Stimulated activated memory B cell treated with anti-CD40 and anti-IgM and Interleukin-4, amounts not matched to agents 10 μg/mL and 1 μg/mL and 100 μg/mL, for 72 hours (primary cell): ENCODE results near the gene FAM168B.
"Not testable (repeated sequence)": the region's sequence is repeated elsewhere in the genome, so short reads cannot be mapped to it uniquely, and the experiment has no call there.

Experiments used
- ATAC-seq: fragments of 150-1000 bp; cut with Tn5 transposase; 2 replicates; pipeline ENCODE4 v1.10.0; 2021
- H3K27ac Mint-ChIP-seq: one replicate; pipeline ENCODE4 v1.8.0; 2022; ENCODE audit warnings: mild to moderate bottlenecking, mixed read lengths
- H3K27me3 Mint-ChIP-seq: one replicate; pipeline ENCODE4 v1.8.0; 2022; ENCODE audit warnings: mixed read lengths
- H3K36me3 Mint-ChIP-seq: one replicate; pipeline ENCODE4 v1.8.0; 2022; ENCODE audit warnings: mixed read lengths
- H3K4me1 Mint-ChIP-seq: one replicate; pipeline ENCODE4 v1.8.0; 2022; ENCODE audit warnings: mixed read lengths
- H3K4me3 Mint-ChIP-seq: one replicate; pipeline ENCODE4 v1.8.0; 2022; ENCODE audit warnings: mild to moderate bottlenecking, moderate library complexity, mixed read lengths
- H3K9me3 Mint-ChIP-seq: one replicate; pipeline ENCODE4 v1.8.0; 2022; ENCODE audit warnings: mixed read lengths

Gene FAM168B

GRCh38 chr2:131113566-131114227 lies 20.4 kb upstream of the FAM168B start:
- H3K27me3 Mint-ChIP-seq: no peaks in the 10 kb centered on the region
- peaks cover 6% of the 10 kb centered on the region for H3K9me3 Mint-ChIP-seq
- no peak overlapping the region for H3K4me3 Mint-ChIP-seq
- H3K36me3 Mint-ChIP-seq: peaks cover 79% of the 10 kb centered on the region
- H3K4me1 Mint-ChIP-seq: peaks cover 51% of the 10 kb centered on the region
- no peak for ATAC-seq
- H3K27ac Mint-ChIP-seq: no peak overlapping the region

DNA sequence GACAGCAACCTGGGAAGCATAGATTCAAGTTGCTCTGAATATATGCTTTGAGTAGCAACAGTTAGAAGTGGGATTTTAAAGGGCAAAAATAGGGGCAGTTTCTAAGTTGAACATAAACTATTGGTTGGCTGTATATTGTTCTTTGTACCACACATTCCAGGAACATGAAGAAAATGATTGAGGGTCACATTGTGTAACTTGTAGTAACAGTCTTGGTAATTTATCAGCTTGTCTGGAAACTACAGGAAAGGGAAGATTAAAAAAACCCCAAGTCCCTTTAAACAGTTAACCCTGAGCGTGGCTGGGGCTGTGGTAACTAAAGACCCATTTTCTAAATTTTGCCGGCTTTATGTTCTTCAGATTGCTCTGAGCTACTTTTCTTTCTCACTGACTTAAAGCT lies 19.3 kb upstream of the FAM168B start:
- no peak overlapping the region for H3K4me3 Mint-ChIP-seq
- H3K36me3 Mint-ChIP-seq: peaks cover 70% of the 10 kb centered on the region
- peaks cover 6% of the 10 kb centered on the region for H3K9me3 Mint-ChIP-seq
- H3K27ac Mint-ChIP-seq: no peak overlapping the region
- no peaks in the 10 kb centered on the region for H3K27me3 Mint-ChIP-seq
- peaks cover 47% of the 10 kb centered on the region for H3K4me1 Mint-ChIP-seq
- no peak for ATAC-seq

DNA sequence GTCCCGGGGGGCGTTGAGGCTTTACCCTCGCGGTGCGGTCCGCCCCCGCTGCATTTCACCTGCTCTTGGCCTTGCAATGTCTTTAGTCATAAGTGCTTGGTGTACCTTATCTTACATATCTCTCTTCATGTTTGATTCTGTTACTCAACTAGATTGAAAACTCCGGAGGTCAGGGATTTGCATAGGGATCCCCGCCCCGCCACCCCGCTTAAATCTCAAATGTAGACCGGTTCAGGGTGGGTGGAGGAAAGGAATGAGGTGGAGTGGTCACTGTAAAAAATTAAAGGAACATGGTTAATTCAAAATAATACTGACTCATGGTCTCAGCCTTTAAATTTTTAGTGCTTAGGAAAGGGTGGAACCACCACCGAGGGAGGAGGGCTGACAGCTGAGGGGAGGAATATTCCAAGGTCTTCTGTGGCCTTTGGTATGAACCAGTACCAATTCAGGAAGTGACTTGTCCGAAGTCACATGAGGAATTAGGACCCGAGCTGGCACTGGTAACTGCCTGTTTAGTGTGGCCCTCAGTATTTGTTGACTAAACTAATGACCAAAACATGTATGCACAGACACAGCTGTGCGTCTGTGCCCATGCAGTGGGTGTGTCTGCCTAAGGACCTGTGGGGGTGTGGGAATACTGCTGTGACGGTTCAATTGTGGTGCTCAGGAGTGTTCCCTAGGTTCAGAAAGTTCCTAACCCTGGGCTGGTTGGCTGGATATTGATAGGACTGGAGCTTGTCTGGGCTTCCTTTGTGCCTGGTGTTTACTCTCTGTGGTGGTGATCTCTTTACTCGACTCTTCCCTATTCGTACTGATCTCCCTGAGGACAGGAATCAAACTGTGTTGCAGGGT lies 12.9 kb upstream of the FAM168B start:
- H3K9me3 Mint-ChIP-seq: no peaks in the 10 kb centered on the region
- H3K4me3 Mint-ChIP-seq: peak overlapping the region; percentile 94
- H3K36me3 Mint-ChIP-seq: peaks cover 13% of the 10 kb centered on the region
- H3K27me3 Mint-ChIP-seq: no peaks in the 10 kb centered on the region
- ATAC-seq: peak; percentile 43
- peaks cover 48% of the 10 kb centered on the region for H3K4me1 Mint-ChIP-seq
- H3K27ac Mint-ChIP-seq: peak overlapping the region; percentile 91

DNA sequence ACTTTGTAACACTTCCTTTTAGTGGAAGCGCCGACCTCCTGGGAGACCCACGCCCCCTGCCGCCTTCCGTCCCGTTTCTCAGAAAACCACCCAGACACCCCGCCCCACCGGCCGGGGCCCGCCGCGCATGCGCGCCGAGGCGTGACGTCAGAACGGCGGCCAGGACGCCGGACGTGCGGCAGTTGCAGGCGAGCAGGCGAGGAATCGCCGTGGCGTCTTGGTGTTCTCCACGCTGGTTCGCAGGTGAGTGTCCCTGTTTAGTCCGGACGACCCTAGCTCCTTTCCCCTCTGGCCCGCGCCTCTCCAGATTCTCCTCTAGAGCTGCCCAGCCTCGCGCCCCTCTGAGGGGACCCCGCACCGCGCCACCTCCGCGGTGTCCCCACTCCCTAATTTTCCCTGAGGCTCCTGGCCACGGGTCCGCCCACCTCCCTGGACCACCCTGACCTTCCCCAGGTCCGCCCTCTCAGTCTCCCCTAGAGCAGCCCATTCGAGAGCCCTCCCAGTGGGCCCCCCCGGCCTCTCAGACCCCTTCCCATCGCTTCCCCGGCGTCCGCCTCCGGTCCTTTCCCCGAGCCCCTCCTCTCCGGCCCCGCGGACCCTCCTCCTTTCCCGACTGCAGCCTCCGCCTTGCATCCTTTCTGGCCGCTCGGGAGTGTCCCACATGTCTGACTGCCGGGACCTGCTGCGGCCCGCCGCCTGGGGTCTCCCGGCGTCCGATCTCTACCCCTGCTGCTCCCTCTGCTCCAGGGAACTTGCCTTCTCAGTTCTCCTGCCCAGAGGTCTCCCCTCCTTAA lies 12.1 kb upstream of the FAM168B start, which contains the start of gene PLEKHB2:
Gene PLEKHB2 (plus strand): TSS at position 181 of the 794 bp plus-strand sequence. CDS start 15,606 bp downstream, outside the sequence.
- Mint-ChIP-seq H3K27me3 (no peaks in the 10 kb centered on the region), H3K9me3 (no peaks in the 10 kb centered on the region), H3K27ac (peak within 1 kb of the TSS; percentile 91), H3K4me1 (peaks cover 39% of the 10 kb centered on the region), H3K36me3 (peaks cover 5% of the 10 kb centered on the region), H3K4me3 (peak within 1 kb of the TSS; percentile 94)
- ATAC-seq: peak; percentile 93

GRCh38 chr2:131104487-131105155 lies 11.4 kb upstream of the FAM168B start:
- H3K9me3 Mint-ChIP-seq: no peaks in the 10 kb centered on the region
- H3K4me3 Mint-ChIP-seq: peak overlapping the region; percentile 94
- H3K27me3 Mint-ChIP-seq: no peaks in the 10 kb centered on the region
- H3K36me3 Mint-ChIP-seq: no peaks in the 10 kb centered on the region
- H3K4me1 Mint-ChIP-seq: peaks cover 35% of the 10 kb centered on the region
- H3K27ac Mint-ChIP-seq: peak overlapping the region; percentile 91
- peak; percentile 84 for ATAC-seq

DNA sequence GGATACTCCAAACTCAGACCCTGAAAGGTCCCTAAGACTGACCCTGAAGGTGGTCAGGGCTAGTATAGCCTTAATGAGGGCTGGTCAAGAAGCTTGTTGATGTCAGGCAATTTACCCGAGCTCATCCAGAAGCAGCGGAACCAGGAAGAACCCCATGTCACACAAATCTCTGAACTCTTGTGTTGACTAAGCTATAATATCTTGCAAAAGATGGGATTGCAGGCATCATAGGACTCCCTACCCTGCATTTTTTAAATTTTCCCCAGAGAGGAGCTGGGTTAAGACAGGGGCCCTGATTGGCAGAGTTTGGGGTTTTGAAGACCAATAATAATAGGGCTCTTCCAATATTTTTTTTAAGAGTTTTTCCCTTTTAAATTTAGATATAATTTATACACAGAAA lies 9.9 kb upstream of the FAM168B start:
- no peaks in the 10 kb centered on the region for H3K36me3 Mint-ChIP-seq
- peaks cover 31% of the 10 kb centered on the region for H3K4me1 Mint-ChIP-seq
- H3K4me3 Mint-ChIP-seq: no peak overlapping the region
- no peak overlapping the region for H3K27ac Mint-ChIP-seq
- no peak for ATAC-seq
- H3K9me3 Mint-ChIP-seq: no peaks in the 10 kb centered on the region
- no peaks in the 10 kb centered on the region for H3K27me3 Mint-ChIP-seq

DNA sequence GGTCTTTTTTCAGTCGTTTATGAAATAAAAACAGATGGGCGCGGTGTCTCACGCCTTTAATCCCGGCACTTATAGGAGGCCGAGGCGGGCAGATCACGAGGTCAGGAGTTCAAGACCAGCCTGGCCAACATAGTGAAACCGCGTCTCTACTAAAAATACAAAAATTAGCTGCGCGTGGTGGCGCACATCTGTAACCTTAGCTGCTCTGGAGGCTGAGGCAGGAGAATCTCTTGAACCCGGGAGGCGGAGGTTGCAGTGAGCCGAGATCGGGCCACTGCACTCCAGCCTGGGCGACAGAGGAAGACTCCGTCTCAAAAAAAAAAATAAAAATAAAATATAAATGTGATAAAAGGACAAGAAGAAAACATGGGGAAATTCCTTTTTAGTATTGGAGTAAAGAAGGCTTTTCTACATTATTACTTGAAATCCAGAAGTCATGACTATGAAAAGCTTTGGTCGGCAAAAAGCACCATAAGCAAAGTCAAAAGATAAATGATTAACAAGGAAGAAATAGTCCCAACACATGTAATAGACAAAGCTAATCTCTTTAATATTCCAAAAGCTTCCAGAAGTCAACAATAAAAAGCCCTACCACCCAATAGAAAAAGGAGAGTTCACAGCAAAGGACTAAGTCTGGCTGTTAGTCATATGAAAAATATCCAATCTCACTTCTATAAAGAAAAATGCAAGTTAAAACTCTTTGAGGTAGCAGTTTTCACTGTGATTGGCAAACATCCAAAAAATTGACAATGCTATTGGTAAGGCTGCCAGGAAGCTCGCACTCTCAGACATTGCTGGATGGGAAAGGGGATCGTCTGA lies 1.4 kb upstream of the FAM168B start:
- Mint-ChIP-seq H3K4me3 (peak overlapping the region; percentile 91), H3K4me1 (peaks cover 17% of the 10 kb centered on the region), H3K27ac (peak overlapping the region; percentile 95), H3K36me3 (no peaks in the 10 kb centered on the region), H3K27me3 (no peaks in the 10 kb centered on the region), H3K9me3 (no peaks in the 10 kb centered on the region)
- ATAC-seq: no peak

DNA sequence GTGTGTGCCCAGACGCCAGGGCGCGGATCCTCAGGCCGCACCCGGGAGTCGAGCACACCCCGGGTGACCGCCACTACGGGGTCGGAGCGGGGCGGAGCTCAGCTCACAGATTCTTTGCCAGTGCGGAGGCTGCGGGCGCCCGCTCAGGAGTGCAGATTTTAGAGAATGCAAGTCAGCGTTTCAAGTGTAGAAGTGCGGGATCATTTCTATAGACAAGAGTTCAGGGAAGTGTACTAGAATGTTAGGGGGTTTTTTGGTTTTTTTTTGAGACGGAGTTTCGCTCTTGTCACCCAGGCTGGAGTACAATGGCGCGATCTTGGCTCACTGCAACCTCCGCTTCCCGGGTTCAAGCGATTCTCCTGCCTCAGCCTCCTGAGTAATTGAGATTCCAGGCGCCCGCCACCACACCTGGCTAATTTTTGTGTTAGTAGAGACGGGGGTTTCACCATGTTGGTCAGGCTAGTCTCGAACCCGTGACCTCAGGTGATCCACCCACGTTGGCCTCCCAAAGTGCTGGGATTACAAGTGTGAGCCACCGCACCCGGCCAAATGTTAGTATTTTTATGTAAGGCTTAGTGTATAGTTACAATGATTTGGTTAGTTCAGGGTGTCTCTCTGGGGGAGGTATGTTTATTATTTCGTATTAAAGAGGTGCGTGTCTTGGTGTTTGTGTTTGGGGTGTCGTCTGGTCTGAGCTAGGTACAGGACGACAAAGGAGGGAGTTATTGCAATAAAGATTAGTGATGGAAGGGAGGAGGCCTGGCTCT lies 619 bp upstream of the FAM168B start:
- Mint-ChIP-seq H3K9me3 (no peaks in the 10 kb centered on the region), H3K27me3 (no peaks in the 10 kb centered on the region), H3K4me3 (peak overlapping the region; percentile 91), H3K27ac (peak overlapping the region; percentile 95), H3K36me3 (peaks cover 6% of the 10 kb centered on the region), H3K4me1 (peaks cover 24% of the 10 kb centered on the region)
- ATAC-seq: peak; percentile 90

DNA sequence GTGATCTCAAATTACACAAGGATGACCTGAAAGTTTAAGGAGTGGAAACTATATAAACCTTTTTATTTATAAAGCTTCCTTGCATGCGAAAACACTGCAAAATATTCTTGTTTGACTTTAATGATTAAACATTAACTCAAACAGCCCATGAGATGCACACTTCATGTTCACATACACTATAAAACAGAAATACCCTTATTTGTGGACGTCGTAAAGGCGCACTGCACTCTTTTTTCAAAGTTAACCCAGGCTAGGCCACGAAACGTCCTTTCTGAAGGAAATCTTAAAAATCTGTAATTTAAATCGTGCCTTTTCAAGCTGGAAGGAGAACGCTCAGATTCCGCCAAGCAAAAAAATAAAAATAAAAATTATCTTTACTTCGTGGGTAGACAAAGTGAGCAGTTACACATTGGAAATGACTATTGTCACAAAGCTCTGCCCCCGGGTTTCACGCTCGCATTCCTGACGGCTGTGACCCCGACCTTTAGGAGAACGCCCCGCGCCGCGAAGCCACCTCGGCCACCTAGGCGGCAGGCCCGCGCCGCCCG lies 728 bp downstream of the FAM168B start:
- Mint-ChIP-seq H3K36me3 (peaks cover 17% of the 10 kb centered on the region), H3K9me3 (no peaks in the 10 kb centered on the region), H3K4me3 (peak overlapping the region; percentile 91), H3K4me1 (peaks cover 28% of the 10 kb centered on the region), H3K27me3 (no peaks in the 10 kb centered on the region), H3K27ac (peak overlapping the region; percentile 95)
- ATAC-seq: no peak

- H3K9me3 Mint-ChIP-seq: no peaks in the 10 kb centered on the region
- H3K27ac Mint-ChIP-seq: no peak overlapping the region
- peaks cover 59% of the 10 kb centered on the region for H3K36me3 Mint-ChIP-seq
- H3K4me3 Mint-ChIP-seq: no peak overlapping the region
- H3K27me3 Mint-ChIP-seq: no peaks in the 10 kb centered on the region
- H3K4me1 Mint-ChIP-seq: peaks cover 34% of the 10 kb centered on the region
- no peak for ATAC-seq
Measured at GRCh38 chr2:131085646-131086045, 7.6 kb downstream of the FAM168B start.

DNA sequence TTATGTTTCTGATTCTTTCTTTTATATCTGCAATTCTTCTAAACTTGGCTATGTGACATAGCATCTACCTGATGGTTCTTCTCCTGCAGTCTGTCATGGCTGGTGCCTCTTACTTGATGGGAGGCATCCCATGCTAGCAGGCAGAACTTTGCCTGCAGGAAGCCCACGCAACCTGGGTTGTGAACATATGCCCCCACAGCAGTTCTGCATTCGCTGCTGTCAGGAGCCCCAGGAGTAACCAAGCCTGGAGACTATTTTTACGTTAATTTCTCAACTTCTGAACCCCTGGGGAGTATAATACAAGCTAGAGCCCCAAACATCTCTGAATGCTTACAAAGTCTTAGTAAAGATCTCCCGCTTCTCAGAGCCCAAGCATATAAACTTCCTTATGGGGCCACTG lies 12.1 kb downstream of the FAM168B start:
- no peak overlapping the region for H3K4me3 Mint-ChIP-seq
- no peak overlapping the region for H3K27ac Mint-ChIP-seq
- no peaks in the 10 kb centered on the region for H3K9me3 Mint-ChIP-seq
- H3K36me3 Mint-ChIP-seq: peaks cover 63% of the 10 kb centered on the region
- no peak for ATAC-seq
- H3K4me1 Mint-ChIP-seq: peaks cover 42% of the 10 kb centered on the region
- H3K27me3 Mint-ChIP-seq: no peaks in the 10 kb centered on the region

DNA sequence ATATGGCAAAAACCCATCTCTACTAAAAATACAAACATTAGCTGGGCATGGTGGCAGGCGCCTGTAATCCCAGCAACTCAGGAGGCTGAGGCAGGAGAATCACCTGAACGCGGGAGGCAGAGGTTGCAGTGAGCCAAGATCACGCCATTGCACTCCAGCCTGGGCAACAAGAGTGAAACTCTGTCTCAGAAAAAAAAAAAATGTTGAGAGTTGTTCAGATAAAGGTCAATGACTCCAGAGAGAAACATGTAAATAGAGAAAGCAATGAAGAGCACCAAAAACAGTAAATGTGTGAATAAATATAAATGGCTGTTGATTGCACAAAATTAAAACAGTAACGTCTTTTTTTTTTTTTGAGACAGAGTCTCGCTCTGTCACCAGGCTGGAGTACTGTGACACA lies 13.3 kb downstream of the FAM168B start:
- Mint-ChIP-seq H3K4me1 (peaks cover 42% of the 10 kb centered on the region), H3K36me3 (peaks cover 64% of the 10 kb centered on the region)
- not testable (repeated sequence) for H3K27me3 Mint-ChIP-seq, H3K4me3 Mint-ChIP-seq, ATAC-seq, H3K27ac Mint-ChIP-seq, H3K9me3 Mint-ChIP-seq

- no peak overlapping the region for H3K4me3 Mint-ChIP-seq
- H3K27ac Mint-ChIP-seq: no peak overlapping the region
- no peaks in the 10 kb centered on the region for H3K9me3 Mint-ChIP-seq
- ATAC-seq: no peak
- H3K4me1 Mint-ChIP-seq: peaks cover 43% of the 10 kb centered on the region
- no peaks in the 10 kb centered on the region for H3K27me3 Mint-ChIP-seq
- peaks cover 65% of the 10 kb centered on the region for H3K36me3 Mint-ChIP-seq
Measured at GRCh38 chr2:131077966-131078365, 15.3 kb downstream of the FAM168B start.
